Keratinocyte (primary cell): Measurements from ENCODE around the gene SSR1. TPM values are rescaled to one million over a fixed set of nuclear protein-coding genes. Genes with fewer than 3 reads are reported as not detected.

ENCODE experiments used
- DNase-seq: peaks from one replicate; pipeline ENCODE4 v3.0.0-alpha.2; 2011; ENCODE audit warnings: low read depth, missing footprints, low spot score
- FAIRE-seq: peaks from 2 replicates; lab custom pipeline; 2011; peaks lifted over from hg19 to GRCh38; lab: Jason Lieb, UNC
- H2AFZ ChIP-seq: 2 replicates; pipeline ENCODE4 v1.6.0; 2012; ENCODE audit warnings: low read length, control low read depth, inconsistent platforms; ENCODE audit not compliant: control insufficient read depth
- H3K27ac ChIP-seq: 2 replicates; pipeline ENCODE4 v1.5.1; 2011; ENCODE audit warnings: low read length; ENCODE audit not compliant: control insufficient read depth, insufficient read depth
- H3K27me3 ChIP-seq: 3 replicates; pipeline ENCODE4 v1.6.0; 2011; ENCODE audit warnings: low read length; ENCODE audit not compliant: control insufficient read depth, insufficient read depth; ENCODE audit errors: extremely low read depth
- H3K36me3 ChIP-seq, 2 experiments: 2 replicates in 1 of 2; 3 replicates in 1 of 2; pipeline ENCODE4 v1.5.1; 2011; ENCODE audit warnings: low read length in 2 of 2, mild to moderate bottlenecking in 1 of 2; ENCODE audit not compliant: control insufficient read depth in 2 of 2, insufficient read depth in 2 of 2; ENCODE audit errors: extremely low read depth in 1 of 2
- H3K4me1 ChIP-seq: 3 replicates; pipeline ENCODE4 v1.5.1; 2011; ENCODE audit warnings: low read length; ENCODE audit not compliant: control insufficient read depth, insufficient read depth; ENCODE audit errors: extremely low read depth
- H3K4me2 ChIP-seq: 3 replicates; pipeline ENCODE4 v1.6.0; 2011; ENCODE audit warnings: low read depth, low read length; ENCODE audit not compliant: control insufficient read depth, insufficient read depth; ENCODE audit errors: extremely low read depth
- H3K4me3 ChIP-seq, 3 experiments: fragments of 200-600 bp in 1 of 3; sonication (generic) in 1 of 3; 2 replicates in 2 of 3; 3 replicates in 1 of 3; pipeline ENCODE4 v1.5.1; 2011 to 2016; ENCODE audit warnings: low read length in 3 of 3, mild to moderate bottlenecking in 3 of 3, control low read depth in 2 of 3, inconsistent platforms in 1 of 3, low read depth in 1 of 3, mixed read lengths in 1 of 3, mixed run types in 1 of 3, moderate library complexity in 1 of 3; ENCODE audit not compliant: control insufficient read depth in 2 of 3, insufficient read depth in 2 of 3; ENCODE audit errors: extremely low read depth in 1 of 3
- H3K79me2 ChIP-seq: 2 replicates; pipeline ENCODE4 v1.6.0; 2012; ENCODE audit warnings: low read length; ENCODE audit not compliant: control insufficient read depth, insufficient read depth
- H3K9ac ChIP-seq: 3 replicates; pipeline ENCODE4 v1.6.0; 2011; ENCODE audit warnings: low read length; ENCODE audit not compliant: control insufficient read depth, insufficient read depth; ENCODE audit errors: extremely low read depth
- H3K9me1 ChIP-seq: 3 replicates; pipeline ENCODE4 v1.6.0; 2011; ENCODE audit warnings: low read length; ENCODE audit not compliant: control insufficient read depth, insufficient read depth; ENCODE audit errors: extremely low read depth
- H3K9me3 ChIP-seq: 2 replicates; pipeline ENCODE4 v1.5.1; 2012; ENCODE audit warnings: low read depth, low read length; ENCODE audit not compliant: control insufficient read depth
- H4K20me1 ChIP-seq: 3 replicates; pipeline ENCODE4 v1.6.0; 2011; ENCODE audit warnings: low read length; ENCODE audit not compliant: control insufficient read depth, insufficient read depth; ENCODE audit errors: extremely low read depth
- EZH2 ChIP-seq: IDR thresholded peaks from one replicate; pipeline ENCODE4 v1.6.1; 2012; ENCODE audit warnings: inconsistent platforms, mild to moderate bottlenecking, low read length, moderate library complexity
- dilution Hi-C: fragments of 300-500 bp; cut with MboI; formaldehyde crosslinking; loops from one replicate; pipeline ENCODE4 v1.7.0; 2020; ENCODE audit warnings: low sequenced_read_pairs; ENCODE audit not compliant: extremely low pct_ligation_motif_present
- polyA plus RNA-seq, 5 experiments: library from polyadenylated mRNA; depleted of rRNA in 3 of 5; stranded (reverse) in 3 of 5; stranded (forward) in 1 of 5; unstranded in 1 of 5; fragments of >200 nt; gene quantifications; 1 replicate in 1 of 5; 2 replicates in 3 of 5; 3 replicates in 1 of 5; pipeline versions ENCODE4 v1.2.1 to v1.2.3, GENCODE V29; 2011 to 2012; ENCODE audit warnings: missing spikeins in 2 of 5, low read depth in 1 of 5, low replicate concordance in 1 of 5
- TF ChIP-seq, protein P1 (sequence below), 3 experiments: IDR thresholded peaks in 1 of 3; conservative IDR thresholded peaks in 1 of 3; optimal IDR thresholded peaks in 1 of 3; 2 replicates in 2 of 3; 3 replicates in 1 of 3; pipeline versions ENCODE3 to v1.5.1; 2011; ENCODE audit warnings: low read length in 3 of 3, mild to moderate bottlenecking in 3 of 3, moderate library complexity in 2 of 3, control low read depth in 1 of 3, inconsistent platforms in 1 of 3; ENCODE audit not compliant: insufficient read depth in 2 of 3; ENCODE audit errors: extremely low read depth in 1 of 3

Gene SSR1
- polyA plus RNA-seq, 1 donor (not counting 4 experiments of a cell fraction or from before 2014, with no cell fraction given) = 188 TPM

- no peak overlapping the region for H3K4me3 ChIP-seq
- FAIRE-seq = no peak
Measured at GRCh38 chr6:7255918-7256317, 57.1 kb downstream of the SSR1 start.

DNA sequence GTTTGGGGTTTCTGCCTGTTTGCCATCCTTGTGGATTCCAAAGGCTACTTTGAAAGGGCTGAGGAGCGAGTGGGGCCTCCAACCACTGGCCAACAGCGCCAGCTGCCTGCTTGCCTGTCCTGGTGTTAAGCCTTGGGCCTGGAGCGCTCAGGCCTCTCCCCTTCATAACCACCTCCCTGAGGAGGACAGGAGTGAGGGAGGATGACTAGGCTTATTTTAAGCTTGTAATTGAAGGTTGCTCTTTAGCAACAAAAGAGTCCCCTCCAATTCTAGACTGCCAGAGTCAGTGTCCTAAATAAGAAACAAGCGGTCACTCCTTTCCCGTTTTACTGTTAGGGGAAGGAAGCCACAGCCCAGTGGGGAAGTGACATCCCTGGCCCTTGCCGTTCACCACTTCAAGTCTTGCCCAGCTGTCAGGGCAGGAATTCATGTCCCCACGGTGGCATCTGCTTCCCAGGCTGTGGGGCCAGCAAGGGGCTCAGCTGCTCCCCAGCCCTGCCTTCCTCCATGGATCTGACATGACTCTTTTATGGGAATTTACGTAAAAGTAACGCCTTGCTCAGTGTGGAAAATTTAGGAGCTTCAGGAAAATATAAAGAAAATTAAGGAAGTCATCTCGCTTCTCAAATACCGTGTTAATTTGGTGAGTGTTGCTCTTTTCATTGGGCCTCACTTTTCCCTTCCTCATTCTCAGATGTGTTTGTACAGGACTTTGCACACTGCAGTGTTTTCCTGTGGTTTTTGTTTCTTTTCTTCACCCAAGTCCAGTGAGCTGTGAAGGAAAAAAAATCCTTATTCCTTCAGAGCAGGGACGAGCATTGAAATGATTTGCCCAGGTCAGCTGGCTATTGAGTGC lies 57.8 kb downstream of the SSR1 start:
- H3K27ac ChIP-seq = no peak overlapping the region
- FAIRE-seq = no peak

More at GRCh38 chr6:7255918-7256317, 57.1 kb downstream of the SSR1 start:
- H3K4me1 ChIP-seq = peaks cover 4% of the 10 kb centered on the region
- H3K9ac ChIP-seq = no peak overlapping the region
- no peak for DNase-seq
- no peaks in the 10 kb centered on the region for H3K9me1 ChIP-seq
- H3K36me3 ChIP-seq = peaks cover 4 to 5% of the 10 kb centered on the region in 2 experiments
- dilution Hi-C loops = no loop called here
- H3K9me3 ChIP-seq = no peaks in the 10 kb centered on the region
- no peaks in the 10 kb centered on the region for H3K79me2 ChIP-seq
- H3K4me2 ChIP-seq = no peak overlapping the region
- H3K27me3 ChIP-seq = no peaks in the 10 kb centered on the region
- TF ChIP-seq EZH2 = no peak
- TF ChIP-seq, protein P1, sequence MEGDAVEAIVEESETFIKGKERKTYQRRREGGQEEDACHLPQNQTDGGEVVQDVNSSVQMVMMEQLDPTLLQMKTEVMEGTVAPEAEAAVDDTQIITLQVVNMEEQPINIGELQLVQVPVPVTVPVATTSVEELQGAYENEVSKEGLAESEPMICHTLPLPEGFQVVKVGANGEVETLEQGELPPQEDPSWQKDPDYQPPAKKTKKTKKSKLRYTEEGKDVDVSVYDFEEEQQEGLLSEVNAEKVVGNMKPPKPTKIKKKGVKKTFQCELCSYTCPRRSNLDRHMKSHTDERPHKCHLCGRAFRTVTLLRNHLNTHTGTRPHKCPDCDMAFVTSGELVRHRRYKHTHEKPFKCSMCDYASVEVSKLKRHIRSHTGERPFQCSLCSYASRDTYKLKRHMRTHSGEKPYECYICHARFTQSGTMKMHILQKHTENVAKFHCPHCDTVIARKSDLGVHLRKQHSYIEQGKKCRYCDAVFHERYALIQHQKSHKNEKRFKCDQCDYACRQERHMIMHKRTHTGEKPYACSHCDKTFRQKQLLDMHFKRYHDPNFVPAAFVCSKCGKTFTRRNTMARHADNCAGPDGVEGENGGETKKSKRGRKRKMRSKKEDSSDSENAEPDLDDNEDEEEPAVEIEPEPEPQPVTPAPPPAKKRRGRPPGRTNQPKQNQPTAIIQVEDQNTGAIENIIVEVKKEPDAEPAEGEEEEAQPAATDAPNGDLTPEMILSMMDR (optimal IDR thresholded peaks at IDR 0.05 in 1 of 3, IDR thresholded peaks at IDR 0.05 in 1 of 3, conservative IDR thresholded peaks at IDR 0.05 in 1 of 3; ENCODE audit: extremely low read depth in 1 of 3, insufficient read depth in 2 of 3, low read length in 3 of 3) = no peak
- H4K20me1 ChIP-seq = no peaks in the 10 kb centered on the region
- no peak overlapping the region for H3K27ac ChIP-seq
- H2AFZ ChIP-seq = no peak overlapping the region

More for the DNA sequence above, 57.8 kb downstream of the SSR1 start:
- peaks cover under 1% of the 10 kb centered on the region for H4K20me1 ChIP-seq
- no peak overlapping the region for H2AFZ ChIP-seq
- dilution Hi-C loops = no loop called here
- no peaks in the 10 kb centered on the region for H3K79me2 ChIP-seq
- no peak for DNase-seq
- H3K9me1 ChIP-seq = no peaks in the 10 kb centered on the region
- no peaks in the 10 kb centered on the region for H3K27me3 ChIP-seq
- H3K9me3 ChIP-seq = no peaks in the 10 kb centered on the region
- H3K4me2 ChIP-seq = no peak overlapping the region
- H3K4me3 ChIP-seq = no peak overlapping the region
- TF ChIP-seq EZH2 = no peak
- TF ChIP-seq, protein P1 (optimal IDR thresholded peaks at IDR 0.05 in 1 of 3, IDR thresholded peaks at IDR 0.05 in 1 of 3, conservative IDR thresholded peaks at IDR 0.05 in 1 of 3; ENCODE audit: extremely low read depth in 1 of 3, insufficient read depth in 2 of 3, low read length in 3 of 3) = no peak
- H3K36me3 ChIP-seq = peaks cover 4 to 8% of the 10 kb centered on the region in 2 experiments
- H3K9ac ChIP-seq = no peak overlapping the region
- no peaks in the 10 kb centered on the region for H3K4me1 ChIP-seq
